Activated naive CD8-positive, alpha-beta T cell treated with anti-CD3 and anti-CD28 coated beads, Interleukin-2, amount 50 U/mL, for 24 hours (primary cell): ENCODE data around the gene PPARD.

Experiments
- ATAC-seq: fragments of 150-1000 bp; cut with Tn5 transposase; one replicate; pipeline ENCODE4 v1.10.0; 2021
- DNase-seq: peaks from one replicate; pipeline ENCODE4 v3.0.0; 2021
- H3K27ac Mint-ChIP-seq: one replicate; pipeline ENCODE4 v1.8.0; 2021; ENCODE audit warnings: mild to moderate bottlenecking, mixed read lengths
- H3K27me3 Mint-ChIP-seq: one replicate; pipeline ENCODE4 v1.8.0; 2021; ENCODE audit warnings: mixed read lengths
- H3K36me3 Mint-ChIP-seq: one replicate; pipeline ENCODE4 v1.8.0; 2021; ENCODE audit warnings: low read depth, mixed read lengths
- H3K4me1 Mint-ChIP-seq: one replicate; pipeline ENCODE4 v1.8.0; 2021; ENCODE audit warnings: mixed read lengths
- H3K4me3 Mint-ChIP-seq: one replicate; pipeline ENCODE4 v1.8.0; 2021; ENCODE audit warnings: mild to moderate bottlenecking, moderate library complexity, mixed read lengths
- H3K9me3 Mint-ChIP-seq: one replicate; pipeline ENCODE4 v1.8.0; 2021; ENCODE audit warnings: mixed read lengths

The PPARD gene

DNA sequence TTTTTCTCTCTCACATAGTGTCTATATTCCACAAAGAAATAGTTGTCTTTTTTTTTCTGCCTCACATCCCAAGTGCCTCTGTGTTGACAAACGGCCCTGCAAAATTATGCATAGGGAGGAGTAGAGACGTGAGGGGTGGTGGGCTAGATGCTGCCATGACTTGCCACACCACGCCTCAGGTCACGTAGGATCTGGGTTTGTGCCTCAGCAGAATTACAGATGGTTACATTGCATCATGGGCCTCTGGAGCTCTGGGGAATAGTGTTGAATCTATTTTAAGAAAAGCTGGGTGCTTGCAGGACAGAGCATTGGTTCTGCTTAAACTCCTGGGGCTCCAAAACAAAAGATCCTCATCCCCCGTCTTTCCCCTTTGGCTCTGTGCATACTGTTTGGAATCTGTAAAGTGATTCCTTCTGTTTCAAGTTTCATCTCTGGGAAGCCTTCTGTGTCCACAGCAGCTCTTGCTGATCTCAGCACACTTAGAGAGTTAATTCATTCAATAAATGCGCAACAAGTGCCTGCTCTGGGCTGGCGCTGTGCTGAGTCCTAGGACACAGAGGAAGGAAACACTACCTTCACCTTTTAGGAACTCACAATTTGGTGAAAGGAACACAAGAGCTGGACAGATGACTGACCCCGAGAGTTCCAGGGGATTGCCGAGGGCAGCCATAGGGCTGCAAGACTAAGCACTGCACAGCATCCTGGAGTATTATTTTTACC, 112.2 kb downstream of the PPARD start:
- Mint-ChIP-seq H3K36me3 (peaks cover 21% of the 10 kb centered on the region), H3K9me3 (no peaks in the 10 kb centered on the region), H3K4me1 (peaks cover 29% of the 10 kb centered on the region), H3K27ac (no peak overlapping the region), H3K27me3 (no peaks in the 10 kb centered on the region), H3K4me3 (peak overlapping the region; percentile 86)
- ATAC-seq (no peak), DNase-seq (no peak)

- no peaks in the 10 kb centered on the region for H3K9me3 Mint-ChIP-seq
- H3K27me3 Mint-ChIP-seq: no peaks in the 10 kb centered on the region
- peaks cover 30% of the 10 kb centered on the region for H3K36me3 Mint-ChIP-seq
- H3K27ac Mint-ChIP-seq: no peak overlapping the region
- H3K4me3 Mint-ChIP-seq: no peak overlapping the region
- ATAC-seq (no peak), DNase-seq (no peak)
- peaks cover 17% of the 10 kb centered on the region for H3K4me1 Mint-ChIP-seq
These were observed 115.5 kb downstream of the PPARD start for GRCh38 chr6:35457907-35458306.

DNA sequence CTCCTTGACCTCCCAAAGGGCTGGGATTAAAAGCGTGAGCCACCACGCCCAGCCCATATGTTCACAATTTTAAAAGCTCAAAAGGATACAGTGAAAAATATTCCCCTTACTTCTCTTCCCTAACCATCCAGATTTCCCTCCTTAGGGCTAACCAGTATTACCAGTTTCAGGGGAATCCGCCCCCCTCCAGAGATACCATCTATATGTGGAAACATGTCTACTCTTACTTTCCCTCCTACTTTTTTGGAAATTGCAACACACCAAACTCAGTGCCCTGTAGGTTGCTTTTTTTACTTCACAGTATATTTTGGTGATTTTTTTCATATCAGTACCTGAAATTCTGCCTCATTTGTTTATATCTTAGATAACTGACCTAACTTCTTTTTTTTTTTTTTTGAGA, 118.9 kb downstream of the PPARD start:
- no peaks in the 10 kb centered on the region for H3K9me3 Mint-ChIP-seq
- no peaks in the 10 kb centered on the region for H3K27me3 Mint-ChIP-seq
- H3K4me3 Mint-ChIP-seq: no peak overlapping the region
- H3K27ac Mint-ChIP-seq: no peak overlapping the region
- DNase-seq (no peak), ATAC-seq (no peak)
- H3K36me3 Mint-ChIP-seq: peaks cover 28% of the 10 kb centered on the region
- no peaks in the 10 kb centered on the region for H3K4me1 Mint-ChIP-seq

- no peaks in the 10 kb centered on the region for H3K9me3 Mint-ChIP-seq
- H3K36me3 Mint-ChIP-seq: peaks cover 42% of the 10 kb centered on the region
- no peak overlapping the region for H3K27ac Mint-ChIP-seq
- H3K4me1 Mint-ChIP-seq: peaks cover 11% of the 10 kb centered on the region
- no peak for ATAC-seq
- no peak for DNase-seq
- no peak overlapping the region for H3K4me3 Mint-ChIP-seq
- H3K27me3 Mint-ChIP-seq: no peaks in the 10 kb centered on the region
These were observed 120.9 kb downstream of the PPARD start for GRCh38 chr6:35463292-35463691.

DNA sequence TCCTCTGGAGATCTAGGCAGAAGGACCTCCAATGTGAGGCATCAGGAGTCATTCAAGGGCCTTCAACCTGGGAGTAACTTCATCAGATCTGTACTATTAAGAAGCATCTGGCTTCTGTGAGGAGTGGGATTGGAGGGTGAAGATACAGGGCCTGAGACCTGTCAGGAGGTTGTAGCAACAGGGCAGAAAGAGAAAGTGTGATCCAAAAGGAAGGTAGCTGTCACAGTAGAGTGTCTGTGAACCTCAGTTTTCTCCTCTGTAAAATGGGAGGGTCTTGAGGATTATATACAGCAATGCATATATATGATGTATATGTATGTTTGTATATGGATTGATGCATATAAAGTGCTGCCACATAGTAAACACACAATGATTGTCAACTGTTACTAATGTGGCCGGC, 123.3 kb downstream of the PPARD start:
- ATAC-seq (no peak), DNase-seq (no peak)
- Mint-ChIP-seq H3K4me1 (peaks cover 24% of the 10 kb centered on the region), H3K27me3 (no peaks in the 10 kb centered on the region), H3K36me3 (peaks cover 60% of the 10 kb centered on the region), H3K27ac (no peak overlapping the region), H3K4me3 (no peak overlapping the region), H3K9me3 (no peaks in the 10 kb centered on the region)

DNA sequence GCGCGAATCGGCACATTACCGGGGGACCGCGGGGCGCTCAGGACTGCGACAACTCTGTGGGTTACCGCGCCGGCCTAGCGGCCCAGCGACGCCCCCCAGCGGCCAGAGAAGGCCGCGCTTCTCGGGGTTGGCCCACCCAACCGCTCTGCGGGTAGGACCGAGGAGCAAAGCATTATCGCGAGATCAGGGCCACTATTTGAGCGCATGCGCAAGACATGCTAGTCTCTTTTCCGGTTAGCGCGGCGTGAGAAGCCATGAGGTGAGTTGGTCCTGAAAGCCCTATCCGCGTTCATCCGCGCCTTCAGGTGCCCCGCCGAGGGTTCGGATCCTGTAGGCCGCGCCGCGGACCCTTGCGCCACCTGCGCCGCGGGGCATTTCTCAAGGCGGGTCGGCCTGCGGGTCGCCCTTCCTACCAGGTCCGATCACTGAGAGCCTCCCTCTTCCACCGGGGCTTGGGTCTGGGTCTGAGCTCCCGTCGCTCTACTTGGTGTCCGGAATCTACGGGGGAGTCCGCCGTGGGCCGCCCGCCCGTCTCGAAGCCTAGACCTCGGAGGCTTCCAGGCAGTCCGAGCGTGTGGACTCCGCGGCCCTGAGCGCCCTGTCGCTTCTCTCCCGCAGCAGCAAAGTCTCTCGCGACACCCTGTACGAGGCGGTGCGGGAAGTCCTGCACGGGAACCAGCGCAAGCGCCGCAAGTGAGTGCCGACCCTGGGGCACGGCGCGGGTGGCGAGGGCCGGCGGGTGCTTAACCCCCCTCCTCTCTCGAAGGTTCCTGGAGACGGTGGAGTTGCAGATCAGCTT, 126.0 kb downstream of the PPARD start, which contains the start of gene RPL10A:
RPL10A (plus strand) TSS at position 221 of the 799 bp plus-strand sequence; CDS start at position 255, 34 bp downstream.
- Mint-ChIP-seq H3K4me3 (peak within 1 kb of the TSS; percentile 99), H3K9me3 (no peaks in the 10 kb centered on the region), H3K27me3 (no peaks in the 10 kb centered on the region), H3K27ac (peak within 1 kb of the TSS; percentile 99), H3K36me3 (peaks cover 69% of the 10 kb centered on the region), H3K4me1 (peaks cover 43% of the 10 kb centered on the region)
- DNase-seq: peak; percentile 97
- ATAC-seq: peak; percentile 88

DNA sequence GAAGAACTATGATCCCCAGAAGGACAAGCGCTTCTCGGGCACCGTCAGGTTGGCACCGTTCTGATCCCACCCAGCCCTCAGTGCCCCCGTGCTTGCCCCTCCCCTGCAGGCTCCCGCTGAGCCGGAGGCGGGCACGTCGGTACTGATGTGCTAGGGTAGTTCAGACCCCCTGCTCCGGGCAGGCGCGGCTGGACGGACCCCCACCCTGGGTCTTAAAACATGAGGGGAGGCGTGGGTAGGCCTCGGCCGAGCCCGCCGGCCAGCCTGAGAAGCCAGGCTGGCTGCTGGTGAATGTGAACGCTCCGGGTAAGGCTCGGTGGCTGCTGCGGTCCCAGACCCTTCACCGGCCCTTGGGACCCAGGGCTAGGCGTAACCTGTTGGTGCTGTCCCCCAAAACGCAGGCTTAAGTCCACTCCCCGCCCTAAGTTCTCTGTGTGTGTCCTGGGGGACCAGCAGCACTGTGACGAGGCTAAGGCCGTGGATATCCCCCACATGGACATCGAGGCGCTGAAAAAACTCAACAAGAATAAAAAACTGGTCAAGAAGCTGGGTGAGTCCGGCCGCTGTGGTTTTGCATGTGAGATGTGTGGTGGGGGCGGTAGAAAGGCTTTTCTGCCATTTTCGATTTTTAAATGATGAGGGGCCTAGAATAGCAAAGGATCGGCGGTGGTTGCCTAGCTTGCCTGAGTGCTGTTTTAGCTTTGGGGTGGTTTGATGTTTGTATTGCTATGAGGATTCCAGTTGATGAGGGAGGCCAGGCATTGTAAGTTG, 126.8 kb downstream of the PPARD start:
- DNase-seq (no peak), ATAC-seq (no peak)
- Mint-ChIP-seq H3K4me1 (peaks cover 43% of the 10 kb centered on the region), H3K4me3 (peak overlapping the region; percentile 99), H3K9me3 (no peaks in the 10 kb centered on the region), H3K36me3 (peaks cover 66% of the 10 kb centered on the region), H3K27ac (peak overlapping the region; percentile 99), H3K27me3 (no peaks in the 10 kb centered on the region)

DNA sequence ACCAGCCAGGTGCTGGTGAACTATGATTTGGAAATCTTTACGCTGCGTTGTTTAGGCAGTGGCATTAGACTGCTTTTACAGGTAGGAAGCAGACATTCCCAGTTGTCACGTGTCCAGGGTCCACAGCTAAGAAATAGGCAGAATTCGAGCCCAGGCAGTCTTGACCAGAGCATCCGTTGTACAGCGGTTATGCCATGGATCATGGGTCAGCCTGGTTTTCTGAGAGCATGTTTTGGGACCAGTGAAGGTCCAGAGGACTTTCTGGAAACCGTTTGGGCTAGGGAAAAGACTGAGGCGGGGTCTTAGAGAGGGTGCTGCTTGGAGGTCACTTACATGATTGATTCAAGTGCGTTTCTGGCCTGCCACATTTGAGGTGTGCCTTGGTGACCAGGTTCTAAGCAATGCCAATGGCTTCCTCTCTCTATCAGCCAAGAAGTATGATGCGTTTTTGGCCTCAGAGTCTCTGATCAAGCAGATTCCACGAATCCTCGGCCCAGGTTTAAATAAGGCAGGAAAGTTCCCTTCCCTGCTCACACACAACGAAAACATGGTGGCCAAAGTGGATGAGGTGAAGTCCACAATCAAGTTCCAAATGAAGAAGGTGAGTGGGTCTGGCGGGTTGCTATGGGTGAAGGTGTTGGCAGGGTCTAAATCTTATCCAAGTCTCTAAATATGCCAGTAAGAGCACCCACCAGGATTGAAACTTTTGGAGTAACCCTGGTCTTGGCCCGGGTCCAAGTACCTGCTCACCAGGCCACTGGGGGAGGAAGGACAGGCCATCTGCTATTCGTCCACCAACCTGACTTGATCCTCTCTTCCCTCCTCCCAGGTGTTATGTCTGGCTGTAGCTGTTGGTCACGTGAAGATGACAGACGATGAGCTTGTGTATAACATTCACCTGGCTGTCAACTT, 127.6 kb downstream of the PPARD start:
- no peaks in the 10 kb centered on the region for H3K27me3 Mint-ChIP-seq
- H3K36me3 Mint-ChIP-seq: peaks cover 63% of the 10 kb centered on the region
- H3K4me1 Mint-ChIP-seq: peaks cover 43% of the 10 kb centered on the region
- peak overlapping the region; percentile 99 for H3K27ac Mint-ChIP-seq
- ATAC-seq (no peak), DNase-seq (no peak)
- no peaks in the 10 kb centered on the region for H3K9me3 Mint-ChIP-seq
- H3K4me3 Mint-ChIP-seq: peak overlapping the region; percentile 99

GRCh38 chr6:35470663-35471120, 128.3 kb downstream of the PPARD start:
- H3K27me3 Mint-ChIP-seq: no peaks in the 10 kb centered on the region
- no peak for ATAC-seq
- peak overlapping the region; percentile 99 for H3K27ac Mint-ChIP-seq
- H3K4me1 Mint-ChIP-seq: peaks cover 43% of the 10 kb centered on the region
- no peak for DNase-seq
- H3K36me3 Mint-ChIP-seq: peaks cover 60% of the 10 kb centered on the region
- peak overlapping the region; percentile 99 for H3K4me3 Mint-ChIP-seq
- H3K9me3 Mint-ChIP-seq: no peaks in the 10 kb centered on the region

- peak overlapping the region; percentile 99 for H3K27ac Mint-ChIP-seq
- H3K36me3 Mint-ChIP-seq: peaks cover 54% of the 10 kb centered on the region
- DNase-seq: no peak
- peak overlapping the region; percentile 99 for H3K4me3 Mint-ChIP-seq
- ATAC-seq: no peak
- H3K9me3 Mint-ChIP-seq: no peaks in the 10 kb centered on the region
- no peaks in the 10 kb centered on the region for H3K27me3 Mint-ChIP-seq
- H3K4me1 Mint-ChIP-seq: peaks cover 45% of the 10 kb centered on the region
These were observed 129.5 kb downstream of the PPARD start for GRCh38 chr6:35471836-35472345.

- DNase-seq: peak; percentile 44
- no peak overlapping the region for H3K4me3 Mint-ChIP-seq
- peaks cover 34% of the 10 kb centered on the region for H3K4me1 Mint-ChIP-seq
- no peaks in the 10 kb centered on the region for H3K9me3 Mint-ChIP-seq
- H3K27ac Mint-ChIP-seq: peak overlapping the region; percentile 99
- H3K27me3 Mint-ChIP-seq: no peaks in the 10 kb centered on the region
- peaks cover 46% of the 10 kb centered on the region for H3K36me3 Mint-ChIP-seq
- peak; percentile 38 for ATAC-seq
These were observed 130.9 kb downstream of the PPARD start for GRCh38 chr6:35473075-35473849.

GRCh38 chr6:35473850-35474130, 131.4 kb downstream of the PPARD start:
- no peaks in the 10 kb centered on the region for H3K27me3 Mint-ChIP-seq
- peaks cover 31% of the 10 kb centered on the region for H3K4me1 Mint-ChIP-seq
- ATAC-seq (no peak), DNase-seq (no peak)
- no peak overlapping the region for H3K4me3 Mint-ChIP-seq
- H3K27ac Mint-ChIP-seq: peak overlapping the region; percentile 68
- H3K36me3 Mint-ChIP-seq: peaks cover 41% of the 10 kb centered on the region
- no peaks in the 10 kb centered on the region for H3K9me3 Mint-ChIP-seq
